A549 (cell line): ENCODE data around the gene EXOC4.

Source experiments
- BHLHE40 ChIP-seq: IDR thresholded peaks from 2 replicates; pipeline ENCODE4 v1.6.1; 2012; ENCODE audit warnings: low read depth, low read length, inconsistent platforms
- CHD2 ChIP-seq: fragments of 150-350 bp; IDR thresholded peaks from 2 replicates; pipeline ENCODE4 v1.6.1; 2014; ENCODE audit warnings: low read length; ENCODE audit not compliant: partially characterized antibody
- CTCF ChIP-seq: fragments of >200 bp; sonication (Bioruptor Twin); formaldehyde crosslinking; IDR thresholded peaks from 3 replicates; pipeline ENCODE4 v1.5.1; 2016
- E2F6 ChIP-seq: IDR thresholded peaks from 2 replicates; pipeline ENCODE4 v1.6.1; 2012; ENCODE audit warnings: low read depth, borderline replicate concordance
- EP300 ChIP-seq, 2 experiments: fragments of >200 bp; sonication (Bioruptor Twin); formaldehyde crosslinking; IDR thresholded peaks; 2 replicates in 1 of 2; 3 replicates in 1 of 2; pipeline ENCODE4 v1.6.1; 2016 to 2017
- FOSL2 ChIP-seq, 2 experiments: fragments of 450-650 bp in 1 of 2; fragments of >200 bp in 1 of 2; sonication (Bioruptor Twin) in 1 of 2; formaldehyde crosslinking; IDR thresholded peaks; 2 replicates each; pipeline versions ENCODE4 v1.5.0 to v1.6.1; 2016 to 2020; ENCODE audit warnings: mild to moderate bottlenecking in 1 of 2, moderate library complexity in 1 of 2
- MAX ChIP-seq: IDR thresholded peaks from 2 replicates; pipeline ENCODE4 v1.6.1; 2012
- POLR2A ChIP-seq: IDR thresholded peaks from 2 replicates; pipeline ENCODE4 v1.6.1; 2012; ENCODE audit warnings: mild to moderate bottlenecking, low read length
- RAD21 ChIP-seq, 2 experiments: fragments of >200 bp in 1 of 2; sonication (Bioruptor Twin) in 1 of 2; formaldehyde crosslinking in 1 of 2; IDR thresholded peaks in 1 of 2; conservative IDR thresholded peaks in 1 of 2; 2 replicates in 1 of 2; 3 replicates in 1 of 2; pipeline ENCODE4 v1.6.1; 2012 to 2018; ENCODE audit warnings: inconsistent platforms in 1 of 2
- RCOR1 ChIP-seq: fragments of 150-350 bp; IDR thresholded peaks from 2 replicates; pipeline ENCODE4 v1.6.1; 2014; ENCODE audit warnings: antibody characterized with exemption, low read length, low read depth
- RFX5 ChIP-seq: fragments of 450-650 bp; IDR thresholded peaks from 2 replicates; pipeline ENCODE4 v1.7.1; 2014; ENCODE audit warnings: antibody characterized with exemption, mild to moderate bottlenecking, moderate library complexity
- SREBF2 ChIP-seq: fragments of 450-650 bp; IDR thresholded peaks from 2 replicates; pipeline ENCODE4 v1.6.1; 2014; ENCODE audit warnings: mild to moderate bottlenecking, moderate library complexity

GRCh38 chr7:133836666-133837065 lies 583.8 kb downstream of the EXOC4 start:
- TF ChIP-seq CHD2 (no peak), FOSL2 (IDR thresholded peaks at IDR 0.05) (no peak), FOSL2 (CRISPR knock-in tag; IDR thresholded peaks at IDR 0.05) (no peak), EP300 (IDR thresholded peaks at IDR 0.05) (no peak), RCOR1 (no peak), CTCF (no peak), BHLHE40 (no peak), RFX5 (no peak), SREBF2 (no peak), E2F6 (no peak), MAX (no peak), RAD21 (conservative IDR thresholded peaks at IDR 0.05 in 1 of 2, IDR thresholded peaks at IDR 0.05 in 1 of 2) (no peak), POLR2A (no peak)
